DOHH2 (cell line): ENCODE measurements around the gene SH3RF2.

Experiments used
- EZH2phosphoT487 ChIP-seq: fragments of 200-600 bp; sonication (generic); IDR thresholded peaks from 2 replicates; pipeline ENCODE4 v1.6.1; 2017; ENCODE audit warnings: borderline replicate concordance, mild to moderate bottlenecking, antibody characterized with exemption, low read length, moderate library complexity, mixed read lengths
- TF ChIP-seq, protein P1 (sequence below): fragments of 200-600 bp; sonication (generic); IDR thresholded peaks from one replicate; pipeline ENCODE4 v1.5.1; 2014; ENCODE audit warnings: antibody characterized with exemption, mild to moderate bottlenecking, low read depth, low read length; ENCODE audit not compliant: poor library complexity, severe bottlenecking

DNA sequence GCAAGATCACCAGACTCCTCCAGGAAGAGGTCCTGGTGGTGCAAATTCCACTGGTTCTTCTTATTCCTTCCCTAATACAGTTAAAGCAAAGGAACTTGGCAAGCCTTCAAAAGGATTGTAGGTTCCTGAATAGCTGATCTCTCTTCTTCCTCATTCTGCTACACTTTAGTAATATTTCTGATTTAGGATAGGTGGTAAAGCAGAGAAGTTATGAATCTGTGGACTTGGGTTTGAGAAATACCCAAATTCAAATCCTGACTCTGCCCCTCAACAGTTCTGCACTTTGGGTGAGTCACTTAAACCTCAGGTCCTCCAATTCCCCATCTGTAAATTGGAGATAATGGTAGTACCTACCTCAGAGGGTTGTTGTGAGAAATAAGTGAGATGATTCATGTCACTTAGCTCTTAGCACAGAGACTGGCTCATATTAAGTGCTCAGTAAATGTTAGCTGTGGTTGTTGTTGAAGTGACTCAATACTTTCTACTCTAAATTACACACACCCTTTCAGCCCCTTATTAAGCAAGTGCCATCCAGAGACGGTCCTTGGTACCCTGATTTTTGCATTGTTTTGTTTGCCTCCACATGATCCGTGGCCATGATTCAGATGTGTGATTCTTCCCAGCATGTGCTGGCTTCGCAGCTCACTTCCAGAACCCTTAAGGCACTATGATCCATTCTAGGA is 5.2 kb downstream of the SH3RF2 start:
- TF ChIP-seq, protein P1, sequence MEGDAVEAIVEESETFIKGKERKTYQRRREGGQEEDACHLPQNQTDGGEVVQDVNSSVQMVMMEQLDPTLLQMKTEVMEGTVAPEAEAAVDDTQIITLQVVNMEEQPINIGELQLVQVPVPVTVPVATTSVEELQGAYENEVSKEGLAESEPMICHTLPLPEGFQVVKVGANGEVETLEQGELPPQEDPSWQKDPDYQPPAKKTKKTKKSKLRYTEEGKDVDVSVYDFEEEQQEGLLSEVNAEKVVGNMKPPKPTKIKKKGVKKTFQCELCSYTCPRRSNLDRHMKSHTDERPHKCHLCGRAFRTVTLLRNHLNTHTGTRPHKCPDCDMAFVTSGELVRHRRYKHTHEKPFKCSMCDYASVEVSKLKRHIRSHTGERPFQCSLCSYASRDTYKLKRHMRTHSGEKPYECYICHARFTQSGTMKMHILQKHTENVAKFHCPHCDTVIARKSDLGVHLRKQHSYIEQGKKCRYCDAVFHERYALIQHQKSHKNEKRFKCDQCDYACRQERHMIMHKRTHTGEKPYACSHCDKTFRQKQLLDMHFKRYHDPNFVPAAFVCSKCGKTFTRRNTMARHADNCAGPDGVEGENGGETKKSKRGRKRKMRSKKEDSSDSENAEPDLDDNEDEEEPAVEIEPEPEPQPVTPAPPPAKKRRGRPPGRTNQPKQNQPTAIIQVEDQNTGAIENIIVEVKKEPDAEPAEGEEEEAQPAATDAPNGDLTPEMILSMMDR = no peak
- TF ChIP-seq EZH2phosphoT487 = no peak
